NCI-H510A treated with DMSO at 0.1 percent for 48 hours (cell line): ENCODE results near the gene STK16.
"Not testable (repeated sequence)": the region's sequence is repeated elsewhere in the genome, so short reads cannot be mapped to it uniquely, and the experiment has no call there.

ENCODE experiments used
- DNase-seq: peaks from one replicate; lab custom pipeline; 2025; lab: John Stamatoyannopoulos, UW

STK16 gene

DNA sequence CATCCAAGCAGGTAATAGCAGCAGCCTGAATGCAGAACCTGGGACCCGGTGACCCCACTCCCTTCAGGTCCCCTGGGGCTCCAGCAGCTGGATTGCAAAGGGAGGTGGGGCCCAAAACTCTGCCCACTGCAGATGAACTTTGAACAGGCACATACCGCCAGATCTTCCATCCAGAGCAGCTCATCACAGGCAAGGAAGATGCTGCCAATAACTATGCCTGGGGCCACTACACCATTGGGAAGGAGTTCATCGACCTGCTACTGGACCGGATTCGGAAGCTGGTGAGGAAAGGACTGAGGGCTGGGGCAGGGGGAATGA is 24.7 kb downstream of the STK16 start:
- DNase-seq = no peak

DNA sequence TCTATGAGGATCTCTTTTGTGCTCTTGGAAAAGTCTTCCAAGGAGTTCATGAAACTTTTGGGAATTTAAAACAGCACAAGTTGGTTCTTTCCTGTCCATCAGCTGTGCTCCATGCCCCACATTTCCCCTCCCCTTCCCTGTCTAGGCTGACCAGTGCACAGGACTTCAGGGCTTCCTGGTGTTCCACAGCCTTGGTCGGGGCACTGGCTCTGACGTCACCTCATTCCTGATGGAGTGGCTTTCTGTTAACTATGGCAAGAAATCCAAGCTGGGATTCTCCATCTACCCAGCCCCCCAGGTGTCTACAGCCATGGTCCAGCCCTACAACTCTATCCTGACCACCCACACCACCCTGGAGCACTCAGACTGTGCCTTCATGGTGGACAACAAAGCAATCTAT is 25.7 kb downstream of the STK16 start:
- no peak for DNase-seq

DNA sequence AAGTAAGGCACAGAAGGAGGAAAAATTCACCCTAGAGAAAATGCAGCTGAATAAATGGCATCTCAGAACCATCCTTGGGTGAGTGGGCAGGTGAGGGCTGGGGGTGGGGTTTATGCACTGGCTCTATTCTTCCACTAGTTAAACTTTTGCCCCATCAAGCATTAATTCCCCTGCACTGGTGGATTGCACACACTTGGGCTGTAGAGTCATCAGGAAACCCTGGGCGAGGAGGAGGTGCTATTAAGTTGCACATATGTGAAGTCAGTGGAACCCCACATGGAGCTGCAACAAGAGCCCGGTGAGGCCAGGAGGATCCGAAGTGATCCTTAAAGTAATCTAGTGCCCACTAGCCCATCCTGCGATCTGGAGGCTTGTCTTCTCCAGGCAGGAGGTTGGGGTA is 27.1 kb downstream of the STK16 start:
- no peak for DNase-seq

DNA sequence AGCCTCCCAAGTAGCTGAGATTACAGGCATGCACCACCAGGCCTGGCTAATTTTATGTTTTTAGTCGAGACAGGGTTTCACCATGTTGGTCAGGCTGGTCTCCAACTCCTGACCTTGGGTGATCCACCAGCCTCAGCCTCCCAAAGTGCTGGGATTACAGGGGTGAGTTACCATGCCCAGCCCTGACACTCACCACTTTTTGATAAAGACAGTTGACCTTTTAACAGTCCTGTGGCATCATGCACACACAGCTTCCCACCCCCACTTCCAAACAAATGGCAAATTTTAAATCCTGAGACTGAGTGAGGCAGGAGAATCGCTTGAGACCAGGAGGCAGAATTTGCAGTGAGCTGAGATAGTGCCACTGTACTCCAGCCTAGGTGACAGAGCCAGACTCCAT is 27.7 kb downstream of the STK16 start:
- DNase-seq = no peak

DNA sequence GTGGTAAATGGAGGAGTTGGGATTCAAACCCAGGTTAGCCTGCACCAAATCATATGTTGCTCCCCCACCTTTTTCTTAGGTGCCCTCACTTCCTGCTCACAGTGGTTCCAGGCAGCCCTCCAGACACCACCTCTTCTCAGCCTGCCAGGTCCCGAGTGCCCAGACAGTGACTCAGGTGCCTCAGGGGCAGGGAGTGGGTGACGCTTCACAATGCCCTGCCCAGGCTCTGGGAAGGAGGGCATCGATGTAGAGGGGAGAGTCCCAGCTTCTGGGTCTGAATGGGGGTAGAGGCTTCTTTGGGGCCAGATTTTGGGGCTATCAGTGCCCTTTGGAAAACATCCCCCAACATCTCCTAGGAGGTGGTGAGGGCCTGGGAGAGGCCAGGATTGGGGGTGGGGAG is 28.7 kb downstream of the STK16 start:
- DNase-seq = no peak

DNA sequence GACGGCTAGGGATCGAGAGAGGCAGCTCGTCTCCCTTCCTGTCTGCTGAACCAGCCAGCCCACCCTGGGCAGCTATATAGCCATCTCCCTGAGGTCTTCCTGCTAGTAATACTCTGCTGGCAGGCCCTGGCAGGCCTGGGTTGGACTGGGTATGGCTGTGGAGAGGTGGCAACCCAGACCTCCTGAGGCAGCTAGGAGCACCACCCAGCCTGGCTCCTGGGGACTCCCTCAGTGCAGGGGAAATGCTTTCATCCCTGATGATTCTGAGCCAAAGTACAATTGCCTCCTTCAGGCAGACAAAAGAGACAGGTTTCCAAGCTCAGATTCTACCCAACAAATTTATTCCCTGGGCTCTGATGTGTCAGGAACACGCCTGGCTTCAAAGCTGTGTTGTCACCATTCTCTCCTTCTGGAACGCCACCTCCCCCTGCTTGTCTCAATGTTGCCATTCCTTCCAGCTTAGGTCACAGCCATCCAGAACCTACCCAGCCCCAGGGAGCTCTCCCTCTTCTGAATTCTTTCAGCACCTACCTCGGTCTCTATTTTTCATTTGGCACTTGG is 29.2 kb downstream of the STK16 start:
- no peak for DNase-seq

DNA sequence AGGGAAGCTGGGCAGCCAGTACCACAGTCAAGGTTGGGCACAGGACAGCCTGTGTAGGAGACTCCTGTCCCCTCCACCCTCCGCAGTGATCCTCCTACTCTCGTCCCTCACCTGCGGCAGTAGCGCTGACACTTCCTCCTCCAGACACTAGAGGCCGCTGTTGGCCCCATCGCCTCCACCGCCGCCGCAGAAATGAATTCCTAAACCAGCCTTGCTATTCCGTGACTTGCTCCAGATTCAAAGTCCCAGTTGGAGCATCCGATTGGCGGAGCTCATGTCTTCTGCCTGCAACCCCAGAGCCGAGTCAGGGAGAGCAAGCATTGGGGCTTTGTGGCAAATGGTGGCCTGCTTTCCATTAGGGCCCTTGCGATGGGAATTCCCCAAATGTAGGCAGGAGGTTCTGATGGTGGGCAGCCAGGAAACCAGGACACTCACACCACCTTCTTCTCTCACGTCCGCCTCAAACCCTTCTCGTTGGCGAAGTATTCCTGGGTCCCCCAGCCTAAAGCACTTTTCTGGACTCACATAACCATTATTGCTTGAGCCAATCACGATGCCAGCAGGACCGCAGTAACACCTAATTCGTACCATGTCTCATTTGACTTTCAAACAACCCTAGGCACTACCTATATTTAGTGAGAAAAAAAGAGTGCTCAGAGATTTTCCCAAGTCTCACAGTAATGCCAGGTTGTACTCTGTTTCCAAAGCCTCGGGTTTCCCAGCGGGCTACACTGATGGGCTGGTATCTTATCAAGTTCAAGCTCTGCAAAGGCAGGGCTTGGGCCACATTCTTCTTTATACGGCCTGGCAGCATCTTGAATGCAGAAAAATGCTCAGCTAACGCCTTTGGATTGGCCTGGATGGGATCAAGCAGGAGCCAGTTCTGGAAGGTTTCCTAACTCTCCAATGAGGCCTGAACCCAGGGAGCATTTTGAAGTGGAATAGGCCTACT is 32.7 kb downstream of the STK16 start:
- DNase-seq = peak; percentile 91

DNA sequence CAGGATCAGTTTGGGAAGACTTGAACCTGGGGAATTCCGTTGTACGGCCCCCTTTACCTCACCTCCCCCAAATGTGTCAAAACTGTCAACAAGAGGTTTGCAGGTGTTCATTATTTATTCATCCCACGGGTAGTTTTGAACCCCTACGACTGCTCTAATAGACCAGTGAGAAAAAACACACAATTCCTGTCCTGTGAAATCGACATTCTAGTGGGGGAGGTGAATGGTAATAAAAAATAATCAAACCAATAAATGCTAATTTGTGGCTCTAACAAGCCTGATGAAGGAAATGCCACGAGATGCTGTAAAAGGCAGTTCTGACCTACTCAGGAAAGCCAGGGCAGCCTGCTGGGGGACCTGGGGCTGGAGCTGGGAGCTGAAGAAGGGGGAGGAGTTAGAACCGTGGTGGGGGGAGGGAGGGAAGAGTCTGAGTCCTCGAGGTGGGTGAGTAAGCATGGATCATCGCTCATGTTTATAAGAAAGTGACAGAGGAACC is 33.4 kb downstream of the STK16 start:
- DNase-seq = no peak

DNA sequence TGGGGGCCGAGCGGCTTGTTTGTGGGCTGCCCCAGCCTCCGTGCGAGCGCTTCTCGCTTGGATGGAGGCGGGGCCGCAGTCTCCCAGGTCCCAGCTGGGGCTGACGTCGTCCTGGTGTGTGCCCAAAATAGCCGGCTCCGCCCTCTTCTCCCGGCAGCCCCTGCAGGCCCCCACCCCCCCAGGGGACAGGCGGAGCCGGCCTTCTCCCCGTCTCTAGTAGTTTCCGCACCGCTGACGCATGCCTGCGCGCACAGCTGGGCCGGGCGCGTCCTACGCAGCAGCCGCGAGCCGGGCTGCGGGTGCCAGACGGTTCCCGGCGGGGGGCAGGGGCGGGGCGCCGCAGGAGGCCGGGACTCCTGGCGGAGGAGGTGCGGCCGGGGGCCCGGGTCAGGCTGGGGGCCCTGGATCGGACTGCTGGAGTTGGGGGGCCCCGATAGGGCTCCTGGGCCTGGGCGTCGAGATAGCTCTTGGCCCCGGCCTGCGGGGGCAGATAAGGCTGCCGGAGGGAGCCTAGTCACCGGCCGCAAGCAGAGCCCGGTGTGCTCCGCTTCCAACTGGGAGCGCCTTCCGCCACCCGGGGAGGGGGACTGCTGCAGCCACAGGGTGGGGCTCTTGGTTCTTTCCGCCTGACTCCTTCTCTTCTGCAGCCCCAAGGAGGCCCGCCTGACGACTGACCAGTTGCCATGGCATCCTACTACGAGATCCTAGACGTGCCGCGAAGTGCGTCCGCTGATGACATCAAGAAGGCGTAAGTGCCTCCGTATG is 34.1 kb downstream of the STK16 start, which contains the start of gene DNAJB2:
Gene DNAJB2, plus strand, starts transcription at position 216 of the 765 bp plus-strand sequence. Its CDS starts 468 bp downstream, at position 684.
- DNase-seq = peak; percentile 96

DNA sequence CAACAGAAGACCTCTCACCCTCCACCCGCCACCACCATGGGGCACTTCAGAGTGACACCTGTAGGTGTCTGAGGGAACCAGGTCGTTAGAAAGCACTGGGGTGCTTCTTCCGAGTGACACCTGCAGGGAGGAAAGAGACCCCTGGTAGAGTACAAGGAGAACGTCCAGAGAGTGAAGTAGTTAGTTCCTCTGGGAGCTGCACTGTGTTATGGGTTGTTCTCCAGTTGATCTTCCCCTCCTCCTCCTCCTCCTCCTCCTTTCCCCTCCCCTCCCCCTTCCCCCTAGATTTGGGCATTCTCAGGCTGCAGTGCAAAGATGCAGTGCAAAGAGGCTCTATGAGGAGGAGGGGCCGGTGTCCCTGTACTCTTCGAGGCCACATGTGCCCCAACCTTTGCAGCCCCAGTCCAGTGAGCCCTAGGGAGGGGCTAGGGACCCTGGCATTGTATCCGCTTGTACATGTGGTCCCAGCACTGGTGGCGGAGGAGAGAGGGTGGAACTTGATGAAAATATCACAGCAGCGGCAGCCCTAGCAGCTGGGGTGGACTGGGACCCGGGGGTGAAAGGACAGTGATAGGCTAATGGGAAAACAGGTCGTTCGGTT is 34.7 kb downstream of the STK16 start:
- DNase-seq = no peak

DNA sequence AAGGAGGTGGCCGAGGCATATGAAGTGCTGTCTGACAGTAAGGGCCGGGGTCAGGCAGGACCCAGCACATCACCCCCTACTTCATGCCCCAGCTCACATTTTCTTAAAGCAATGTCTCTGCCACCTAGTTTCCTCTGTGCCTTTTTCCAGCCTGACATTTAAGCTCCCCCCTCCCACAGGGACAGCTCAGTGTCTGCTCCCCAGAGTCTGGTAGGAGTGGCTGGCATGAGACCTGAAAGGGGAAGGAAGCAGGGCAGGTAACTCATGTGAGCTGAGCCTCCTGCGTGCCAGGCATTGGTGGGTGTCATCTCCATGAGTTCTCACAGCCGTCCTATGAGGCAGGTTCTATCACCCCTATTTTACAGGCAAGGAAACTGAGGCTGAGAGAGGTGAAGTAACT is 35.4 kb downstream of the STK16 start:
- DNase-seq = no peak

DNA sequence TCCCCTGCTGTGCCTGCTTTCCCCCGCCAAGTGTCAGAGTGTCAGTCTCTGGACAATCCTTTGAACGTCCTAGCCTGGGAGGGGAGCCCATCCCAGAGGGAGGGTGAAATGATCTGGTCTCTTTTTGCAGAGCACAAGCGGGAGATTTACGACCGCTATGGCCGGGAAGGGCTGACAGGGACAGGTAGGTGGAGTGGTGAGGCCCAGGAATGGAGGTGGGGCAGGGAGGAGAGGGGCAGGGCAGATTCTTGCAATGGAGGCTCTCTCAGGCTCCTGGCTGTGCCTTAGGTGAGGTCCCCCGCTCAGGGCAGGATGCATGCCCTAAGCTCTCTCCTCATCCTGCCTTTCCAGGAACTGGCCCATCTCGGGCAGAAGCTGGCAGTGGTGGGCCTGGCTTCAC is 36.3 kb downstream of the STK16 start:
- DNase-seq = no peak

DNA sequence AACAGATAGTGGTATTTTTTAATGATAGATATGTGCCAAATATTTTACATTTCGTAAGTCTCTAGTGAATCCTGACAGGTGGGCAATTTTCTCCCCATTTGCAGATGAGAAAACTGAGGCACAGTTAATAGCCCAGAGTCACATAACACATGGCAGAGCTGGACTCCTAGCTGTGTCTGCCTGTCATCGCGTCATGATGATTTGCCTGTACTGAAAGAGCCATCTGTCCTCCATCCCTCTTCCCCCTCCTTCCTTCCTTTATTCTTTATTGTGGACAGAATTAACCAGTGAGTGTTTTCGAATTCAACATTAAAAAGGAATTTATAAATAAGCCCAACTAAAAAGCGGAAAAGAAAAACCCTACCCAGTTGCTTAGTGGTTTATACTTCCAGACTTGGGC is 37.1 kb downstream of the STK16 start:
- DNase-seq = no peak

DNA sequence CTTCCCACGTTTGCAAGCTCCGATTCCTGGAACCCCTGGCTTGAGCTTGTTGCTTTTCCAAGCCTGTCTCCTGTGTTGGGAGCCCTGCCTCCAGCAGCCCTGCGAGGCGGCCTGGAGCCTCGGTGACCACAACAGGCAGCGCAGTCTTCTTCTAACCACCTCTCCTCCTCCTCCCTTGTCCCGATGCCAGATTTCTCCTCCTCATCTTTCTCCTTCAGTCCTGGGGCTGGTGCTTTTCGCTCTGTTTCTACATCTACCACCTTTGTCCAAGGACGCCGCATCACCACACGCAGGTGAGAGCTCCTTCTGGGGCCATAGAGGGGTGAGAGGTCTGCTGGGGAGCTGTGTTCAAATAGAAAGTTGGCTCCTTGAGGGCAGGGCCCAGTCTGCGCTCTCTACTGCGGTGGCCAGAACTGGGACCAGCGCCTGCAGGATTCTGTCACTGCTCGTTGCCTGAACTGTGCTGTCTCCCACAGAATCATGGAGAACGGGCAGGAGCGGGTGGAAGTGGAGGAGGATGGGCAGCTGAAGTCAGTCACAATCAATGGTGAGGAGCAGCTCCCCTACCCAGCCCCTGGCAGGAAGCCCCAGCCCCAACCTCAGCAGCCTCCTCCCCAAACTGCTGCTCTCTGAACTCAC is 37.8 kb downstream of the STK16 start:
- no peak for DNase-seq

DNA sequence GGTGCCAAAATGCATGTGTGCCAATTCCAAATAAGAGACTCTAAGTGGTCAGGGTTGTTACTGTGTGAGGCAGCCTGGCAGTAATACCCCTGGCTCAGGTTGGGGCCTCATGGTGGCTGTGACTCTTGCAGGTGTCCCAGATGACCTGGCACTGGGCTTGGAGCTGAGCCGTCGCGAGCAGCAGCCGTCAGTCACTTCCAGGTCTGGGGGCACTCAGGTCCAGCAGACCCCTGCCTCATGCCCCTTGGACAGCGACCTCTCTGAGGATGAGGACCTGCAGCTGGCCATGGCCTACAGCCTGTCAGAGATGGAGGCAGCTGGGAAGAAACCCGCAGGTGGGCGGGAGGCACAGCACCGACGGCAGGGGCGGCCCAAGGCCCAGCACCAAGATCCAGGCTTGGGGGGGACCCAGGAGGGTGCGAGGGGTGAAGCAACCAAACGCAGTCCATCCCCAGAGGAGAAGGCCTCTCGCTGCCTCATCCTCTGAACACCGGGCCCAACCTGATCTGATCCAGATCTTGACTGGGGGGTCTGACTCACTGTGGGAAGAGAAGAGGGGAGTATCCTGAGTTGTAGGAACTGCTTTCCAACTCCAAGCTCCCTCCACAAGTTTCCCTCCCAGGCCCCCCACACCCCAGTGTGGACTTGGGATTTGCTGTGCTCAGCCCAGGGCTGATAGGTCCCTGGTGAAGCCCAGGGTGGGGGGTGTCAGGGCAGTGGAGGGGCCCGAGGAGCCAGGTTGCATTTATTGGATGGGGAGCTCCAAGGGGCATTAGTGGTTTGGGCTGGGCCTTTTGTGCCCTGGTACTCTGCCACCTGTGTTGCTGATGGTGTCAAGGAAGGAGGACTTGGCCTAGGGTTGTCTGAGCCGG is 39.5 kb downstream of the STK16 start:
- DNase-seq = no peak

DNA sequence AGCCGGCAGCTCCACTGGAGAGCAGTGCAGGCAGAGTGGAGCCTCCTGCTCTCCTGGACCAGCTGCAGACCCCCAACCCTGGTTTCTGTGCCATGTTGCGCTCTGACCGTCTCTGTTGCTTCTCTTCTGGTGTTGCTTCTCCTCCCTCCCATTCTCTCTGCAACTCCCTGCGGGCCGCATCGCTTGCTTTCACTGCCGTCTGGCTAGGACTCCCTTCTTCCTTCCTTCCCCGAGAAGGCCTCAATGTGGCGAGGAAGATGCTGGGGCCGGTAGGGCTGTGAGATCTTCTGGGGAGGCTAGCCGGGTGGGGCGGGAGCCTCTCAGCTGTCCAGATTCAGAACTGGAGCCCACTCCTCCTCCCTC is 40.1 kb downstream of the STK16 start:
- DNase-seq = no peak

DNA sequence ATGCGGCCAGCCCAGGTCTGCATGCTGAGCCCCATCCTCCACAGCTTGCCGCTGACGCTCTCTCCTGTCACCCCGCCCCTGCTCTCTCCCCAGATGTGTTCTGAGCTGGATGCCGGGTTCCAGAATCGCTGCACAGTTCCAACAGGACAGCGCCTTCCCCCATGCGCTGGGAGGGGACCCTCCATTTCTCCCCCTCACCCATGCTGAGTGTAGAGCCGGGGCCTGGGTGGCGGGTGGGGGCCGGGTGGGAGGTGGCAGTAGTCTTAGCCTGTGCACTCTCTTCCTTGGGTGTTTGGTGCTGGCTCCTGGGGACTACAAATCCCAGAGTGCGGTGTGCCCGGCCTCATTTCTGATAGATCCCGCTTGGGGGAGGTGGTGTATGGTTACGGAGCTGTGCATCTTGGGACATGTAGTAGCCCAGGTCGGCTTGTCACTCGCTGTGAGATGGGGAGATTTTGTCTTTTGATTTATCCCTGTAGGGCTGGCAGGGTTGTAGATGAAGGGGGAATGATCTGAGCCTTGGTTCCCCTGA is 40.7 kb downstream of the STK16 start:
- DNase-seq = no peak

DNA sequence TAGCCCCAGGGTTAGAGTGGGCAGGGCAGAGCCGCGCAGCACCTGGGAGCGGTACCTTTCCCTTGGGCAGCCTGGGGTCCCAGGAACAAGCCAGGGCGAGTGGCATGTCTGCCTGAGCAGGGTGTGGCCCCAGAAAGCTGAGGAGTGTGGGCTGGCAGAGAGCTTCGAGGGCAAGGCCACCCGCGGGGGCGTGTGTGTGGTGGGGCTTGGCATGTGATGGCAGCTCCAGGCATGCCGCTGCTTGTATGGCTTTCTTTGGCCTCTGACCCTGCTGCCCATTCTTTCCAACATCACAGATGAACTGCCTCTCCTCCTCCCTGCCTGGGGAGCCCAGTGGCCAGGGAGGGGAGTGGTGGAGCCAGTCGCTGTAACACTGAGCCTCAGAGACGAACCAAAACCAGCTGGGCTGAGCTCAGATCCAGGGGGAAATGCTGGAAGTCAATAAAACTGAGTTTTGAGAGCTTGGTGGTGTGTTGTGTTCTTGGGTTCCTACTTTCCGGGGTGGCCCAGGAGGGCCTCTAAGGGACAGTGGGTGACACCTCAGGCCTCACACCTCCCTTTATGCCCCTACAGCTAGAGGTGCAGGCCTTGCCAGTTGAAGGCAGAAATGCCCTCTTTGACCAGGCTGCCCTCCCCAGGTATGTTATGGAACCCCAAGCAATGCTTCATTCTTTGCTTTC is 41.3 kb downstream of the STK16 start:
- DNase-seq = no peak

DNA sequence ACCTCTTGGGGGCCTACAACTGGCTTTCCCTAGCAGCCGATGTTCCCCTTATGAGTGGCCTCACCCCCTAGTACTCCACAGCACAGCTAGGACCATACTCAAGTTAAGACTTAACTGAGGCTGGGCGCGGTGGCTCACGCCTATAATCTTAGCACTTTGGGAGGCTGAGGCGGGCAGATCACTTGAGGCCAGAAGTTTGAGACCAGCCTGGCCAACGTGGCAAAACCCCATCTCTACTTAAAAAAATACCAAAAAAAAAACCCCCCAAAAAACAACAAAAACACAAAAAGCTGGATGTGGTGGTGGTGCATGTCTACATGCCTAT is 41.8 kb downstream of the STK16 start:
- DNase-seq = not testable (repeated sequence)

DNA sequence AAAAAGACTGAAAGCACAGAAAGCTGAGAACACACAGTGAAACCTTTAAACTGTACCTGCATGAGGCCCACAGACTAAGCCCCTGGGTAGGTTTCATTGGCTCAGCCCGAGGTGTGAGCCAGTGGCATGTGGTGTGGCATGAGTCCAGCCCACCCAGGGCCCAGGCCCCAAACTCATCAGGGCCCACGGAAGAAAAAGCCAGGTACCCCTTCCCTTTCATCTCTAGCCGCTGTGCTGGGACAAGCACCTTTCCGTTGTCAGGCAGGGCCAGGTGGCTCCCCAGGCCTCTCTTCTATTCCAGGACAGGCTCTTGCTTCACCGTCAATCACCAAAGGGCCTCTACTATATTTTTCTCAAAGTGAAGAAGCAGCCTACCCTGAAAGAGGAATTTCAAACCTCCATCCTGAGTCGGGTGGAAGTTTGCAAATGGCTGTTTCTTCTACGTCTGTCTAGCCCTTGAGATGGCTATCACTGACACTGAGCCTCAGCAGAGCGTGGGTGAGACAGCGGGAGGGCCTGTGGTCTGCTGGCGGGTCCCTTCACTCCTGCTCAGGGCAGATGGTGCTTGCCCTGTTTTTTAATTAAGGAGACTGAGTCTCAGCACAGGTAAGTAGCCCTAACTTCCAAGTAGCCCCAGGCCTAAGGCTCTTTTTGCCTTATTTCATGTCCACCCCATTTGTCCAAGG is 42.4 kb downstream of the STK16 start:
- DNase-seq = no peak
